Hippocampal formation (tissue), 2 donors: ENCODE measurements around the gene FCHSD2.
"Not testable (repeated sequence)": the region's sequence is repeated elsewhere in the genome, so short reads cannot be mapped to it uniquely, and the experiment has no call there.

Source experiments
- DNase-seq, 2 donors: peaks; one replicate each; lab custom pipeline; 2025; lab: John Stamatoyannopoulos, UW

Gene FCHSD2

DNA sequence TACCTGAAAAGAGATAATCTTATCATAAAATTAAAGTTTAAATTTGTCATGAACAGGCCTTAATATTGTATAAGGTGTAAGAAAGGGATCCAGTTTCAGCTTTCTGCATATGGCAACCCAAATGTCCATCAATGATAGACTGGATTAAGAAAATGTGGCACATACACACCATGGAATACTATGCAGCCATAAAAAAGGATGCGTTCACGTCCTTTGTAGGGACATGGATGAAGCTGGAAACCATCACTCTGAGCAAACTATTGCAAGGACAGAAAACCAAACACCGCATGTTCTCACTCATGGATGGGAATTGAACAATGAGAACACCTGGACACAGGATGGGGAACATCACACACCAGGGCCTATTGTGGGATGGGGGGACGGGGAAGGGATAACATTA lies 18.2 kb downstream of the FCHSD2 start:
- not testable (repeated sequence) for DNase-seq

DNA sequence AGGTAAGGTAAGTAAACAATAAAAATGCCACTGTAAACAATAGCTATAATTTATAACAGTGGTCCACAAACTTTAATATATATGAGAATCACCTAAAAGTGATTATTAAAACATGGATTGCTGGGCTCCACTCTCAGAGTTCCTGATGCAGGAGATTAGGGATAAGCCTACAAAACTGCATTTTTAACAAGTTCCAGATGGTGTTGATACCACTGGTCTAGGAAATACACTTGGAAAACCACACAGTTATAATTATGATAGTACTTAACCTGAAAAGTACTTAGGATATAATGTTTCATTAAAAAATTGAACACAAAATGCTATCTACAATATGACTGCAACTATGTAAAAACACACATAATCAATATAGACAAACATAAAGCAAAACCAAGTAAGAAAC lies 20.4 kb downstream of the FCHSD2 start:
- no peak for DNase-seq

DNA sequence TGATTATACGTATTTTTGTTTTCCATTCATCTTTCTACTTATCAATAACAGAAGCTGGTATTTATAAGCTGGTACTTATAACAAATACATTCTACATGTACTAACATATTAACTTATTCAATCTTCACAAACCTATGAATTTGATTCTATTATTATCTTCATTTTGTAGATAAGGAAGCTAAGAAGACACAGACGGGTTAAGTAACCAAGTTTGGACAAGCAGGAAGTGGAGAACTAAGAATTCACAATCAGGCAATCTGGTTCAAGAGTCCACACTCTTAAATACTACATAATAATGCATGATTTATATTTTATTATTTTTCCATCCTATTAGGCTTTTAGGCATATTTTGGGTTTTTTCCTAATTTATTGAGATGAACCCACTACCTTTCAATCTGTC lies 25.0 kb downstream of the FCHSD2 start:
- DNase-seq = no peak

DNA sequence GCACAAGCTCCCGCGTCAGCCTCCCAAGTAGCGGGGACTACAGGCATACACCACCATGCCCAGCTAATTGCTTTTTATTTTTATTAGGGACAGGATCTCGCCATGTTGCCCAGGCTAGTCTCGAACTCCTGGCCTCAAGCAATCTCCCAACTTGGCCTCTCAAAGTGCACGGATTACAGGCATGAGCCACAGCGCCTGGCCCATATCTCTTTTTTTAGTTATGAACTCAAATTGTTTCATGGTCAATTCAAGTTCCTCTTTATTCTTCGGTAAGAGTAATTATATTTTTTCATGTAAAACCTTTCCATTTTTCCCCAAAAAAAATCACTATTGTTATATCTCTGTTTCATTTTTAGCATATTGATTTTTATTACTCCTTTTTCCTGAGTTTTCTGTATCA lies 25.5 kb downstream of the FCHSD2 start:
- DNase-seq = no peak

DNA sequence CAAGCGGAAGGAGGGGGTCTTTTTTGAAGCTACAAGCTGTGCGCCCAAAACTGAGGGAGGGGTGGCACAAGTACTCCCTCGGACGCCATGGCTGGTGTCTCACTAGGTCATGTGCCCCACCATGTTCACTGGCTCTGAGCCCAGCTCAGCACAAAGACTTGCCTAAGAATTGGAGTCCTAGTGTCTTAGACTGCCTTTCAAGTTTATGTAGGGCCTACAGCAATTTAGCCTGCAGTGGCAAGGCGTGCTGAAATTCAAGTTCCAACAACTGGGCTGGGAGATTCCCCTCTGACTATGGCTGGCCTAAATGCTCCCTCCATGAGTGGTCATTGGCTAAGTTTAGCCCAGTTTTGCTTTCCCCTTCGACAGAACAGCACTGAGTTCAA lies 27.3 kb downstream of the FCHSD2 start:
- no peak for DNase-seq

DNA sequence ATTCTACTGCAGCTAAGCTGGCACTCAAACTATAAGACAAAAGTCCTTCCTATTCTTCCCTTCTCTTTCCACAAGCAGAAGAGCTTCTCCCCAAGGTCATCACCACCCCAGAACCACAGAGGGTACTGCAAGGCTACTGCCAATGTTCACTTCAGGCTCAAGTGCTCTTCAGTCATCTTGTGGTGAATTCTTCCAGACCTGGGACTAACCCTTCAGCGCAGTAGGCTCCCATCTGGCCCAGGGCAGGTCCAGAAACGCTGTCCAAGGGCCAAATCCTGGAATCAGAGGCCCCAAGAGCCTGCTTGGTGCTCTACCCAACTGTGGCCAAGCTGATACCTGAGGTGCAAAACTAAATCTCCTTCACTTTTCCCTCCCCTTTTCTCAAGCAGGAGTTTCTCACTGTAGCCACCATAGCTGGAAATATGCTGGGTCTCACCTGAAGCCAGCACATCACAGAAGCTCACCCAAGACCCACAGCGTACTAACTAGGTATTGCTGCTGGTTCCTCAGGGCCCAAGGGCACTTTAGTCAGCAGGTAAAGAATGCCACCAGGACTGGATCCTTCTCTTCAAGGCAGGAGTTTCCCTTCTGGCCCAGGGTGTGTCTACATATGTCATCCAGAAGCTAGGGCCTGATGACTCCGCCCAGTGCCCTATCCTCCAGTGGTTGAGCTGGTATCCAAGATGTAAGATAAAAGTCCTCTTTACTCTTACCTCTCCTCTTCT lies 27.8 kb downstream of the FCHSD2 start:
- no peak for DNase-seq

DNA sequence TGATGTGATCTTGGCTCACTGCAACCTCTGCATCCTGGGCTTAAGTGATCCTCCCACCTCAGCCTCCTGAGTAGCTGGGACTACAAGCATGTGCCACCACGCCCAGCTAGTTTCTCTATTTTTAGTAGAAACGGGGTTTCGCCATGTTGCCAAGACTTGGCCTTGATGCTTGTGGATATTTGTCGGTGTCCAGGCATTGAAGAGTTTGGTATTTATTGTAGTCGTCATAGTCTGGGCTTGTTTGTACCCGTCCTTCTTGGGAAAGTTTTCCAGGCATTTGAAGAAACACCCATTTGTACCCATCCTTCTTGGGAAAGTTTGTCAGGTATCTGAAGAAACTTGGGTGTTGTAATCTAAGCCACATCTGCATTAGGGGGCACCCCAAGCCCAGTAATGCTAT lies 28.7 kb downstream of the FCHSD2 start:
- DNase-seq = no peak

DNA sequence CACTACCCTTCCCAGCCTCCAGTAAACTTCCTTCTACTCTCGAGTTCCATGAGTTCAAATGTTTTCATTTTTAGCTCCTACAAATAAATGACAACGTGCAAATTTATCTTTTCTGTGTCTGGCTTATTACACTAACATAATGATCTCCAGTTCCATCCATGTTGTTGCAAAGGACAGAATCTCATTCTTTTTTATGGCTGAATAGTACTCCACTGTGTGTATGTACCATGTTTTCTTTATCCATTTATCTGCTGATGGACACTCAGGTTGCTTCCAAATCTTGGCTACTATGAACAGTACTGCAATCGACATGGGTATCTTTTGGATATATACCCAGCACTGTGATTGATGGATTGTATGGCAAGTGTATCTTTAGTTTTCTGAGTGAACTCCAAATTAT lies 34.5 kb downstream of the FCHSD2 start:
- DNase-seq = no peak

DNA sequence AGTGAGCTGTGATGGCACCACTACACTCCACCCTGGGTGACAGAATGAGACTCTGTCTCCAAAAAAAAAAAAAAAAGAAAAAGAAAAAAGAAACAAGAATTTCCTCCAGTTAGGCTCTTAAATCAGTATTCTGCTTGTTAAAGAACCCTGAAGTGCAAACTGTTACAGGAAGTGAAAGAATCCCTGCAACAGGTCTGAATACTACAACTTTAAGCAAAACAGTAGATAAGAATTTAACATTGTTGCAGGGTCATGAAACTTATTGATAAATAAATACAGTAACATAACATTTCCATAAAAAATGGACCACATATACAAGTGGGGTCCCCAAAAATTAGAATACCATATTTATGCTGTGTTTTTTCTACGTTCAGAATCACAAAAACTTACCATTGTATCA lies 35.8 kb downstream of the FCHSD2 start:
- no peak for DNase-seq

DNA sequence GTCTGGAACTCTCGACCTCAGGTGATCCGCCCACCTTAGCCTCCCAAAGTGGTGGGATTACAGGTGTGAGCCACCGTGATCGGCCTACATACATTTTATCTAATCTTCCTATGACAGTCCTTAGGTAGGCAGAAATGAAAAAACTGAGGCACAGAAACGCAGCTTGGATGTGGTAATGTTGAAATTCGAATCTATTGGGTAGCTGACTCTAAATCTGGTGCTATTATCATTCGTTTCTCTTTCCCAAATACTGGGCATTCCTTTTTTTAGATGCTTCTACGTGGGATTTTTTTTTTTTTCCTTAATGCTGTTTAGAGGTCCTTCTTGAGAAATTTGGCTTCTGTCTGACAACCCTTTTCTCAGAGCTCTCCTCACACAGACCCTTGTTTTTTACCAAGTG lies 41.5 kb downstream of the FCHSD2 start:
- DNase-seq = no peak

DNA sequence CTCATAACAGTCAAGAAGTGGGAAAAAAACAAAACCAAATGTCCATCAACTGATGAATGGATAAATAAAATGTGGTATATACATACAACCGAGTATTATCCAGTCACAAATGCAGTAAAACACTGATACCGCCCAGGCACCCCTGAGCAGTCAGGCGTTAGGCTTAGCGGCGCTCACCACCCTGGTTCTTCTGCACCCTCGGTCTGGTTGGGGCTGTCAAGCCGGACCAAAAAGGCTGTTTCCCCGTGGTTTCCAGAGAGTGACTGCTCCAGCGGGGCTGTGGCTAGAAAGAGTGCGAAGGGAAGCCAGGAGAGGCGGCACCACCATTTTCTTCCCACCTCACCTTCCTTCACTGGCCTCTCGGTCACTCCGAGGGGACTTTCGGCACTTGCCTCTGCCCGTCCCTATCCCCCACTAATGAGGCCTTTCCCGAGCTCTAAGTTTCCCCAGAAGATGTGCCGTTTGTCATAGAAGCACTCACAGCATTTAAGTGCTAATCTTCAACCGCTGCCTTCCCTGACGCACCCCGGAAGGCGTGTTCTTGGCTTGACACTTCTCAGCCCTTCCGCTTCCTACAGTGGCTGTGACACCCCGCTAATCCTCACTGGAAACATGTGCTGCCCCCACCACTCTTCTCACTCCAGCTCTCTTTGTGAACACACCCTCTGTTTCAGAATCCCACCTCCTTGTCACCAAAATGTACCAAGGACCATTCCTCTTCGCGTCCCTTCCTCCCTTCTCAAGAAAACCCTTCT lies 42.4 kb downstream of the FCHSD2 start:
- DNase-seq = no peak

DNA sequence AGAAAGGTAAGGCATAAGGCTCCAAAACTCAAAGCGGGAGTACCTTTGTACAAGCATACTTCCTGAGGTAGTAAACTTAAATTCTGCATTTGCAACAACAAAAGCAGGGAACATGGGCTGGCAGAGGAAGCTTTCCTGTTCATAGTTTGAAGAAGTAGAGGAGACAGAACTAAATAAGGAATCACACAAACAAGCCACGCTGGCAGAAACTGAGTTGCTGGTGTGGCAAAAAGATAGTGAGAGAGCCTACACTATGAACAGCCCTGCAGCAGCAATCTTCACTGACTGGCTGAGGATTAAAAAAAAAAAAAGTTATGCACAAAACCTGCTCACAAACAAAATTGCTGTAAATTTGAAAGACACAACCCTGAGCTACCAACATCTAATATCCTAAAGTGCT lies 46.5 kb downstream of the FCHSD2 start:
- peak; percentile 4 to 9 for DNase-seq

DNA sequence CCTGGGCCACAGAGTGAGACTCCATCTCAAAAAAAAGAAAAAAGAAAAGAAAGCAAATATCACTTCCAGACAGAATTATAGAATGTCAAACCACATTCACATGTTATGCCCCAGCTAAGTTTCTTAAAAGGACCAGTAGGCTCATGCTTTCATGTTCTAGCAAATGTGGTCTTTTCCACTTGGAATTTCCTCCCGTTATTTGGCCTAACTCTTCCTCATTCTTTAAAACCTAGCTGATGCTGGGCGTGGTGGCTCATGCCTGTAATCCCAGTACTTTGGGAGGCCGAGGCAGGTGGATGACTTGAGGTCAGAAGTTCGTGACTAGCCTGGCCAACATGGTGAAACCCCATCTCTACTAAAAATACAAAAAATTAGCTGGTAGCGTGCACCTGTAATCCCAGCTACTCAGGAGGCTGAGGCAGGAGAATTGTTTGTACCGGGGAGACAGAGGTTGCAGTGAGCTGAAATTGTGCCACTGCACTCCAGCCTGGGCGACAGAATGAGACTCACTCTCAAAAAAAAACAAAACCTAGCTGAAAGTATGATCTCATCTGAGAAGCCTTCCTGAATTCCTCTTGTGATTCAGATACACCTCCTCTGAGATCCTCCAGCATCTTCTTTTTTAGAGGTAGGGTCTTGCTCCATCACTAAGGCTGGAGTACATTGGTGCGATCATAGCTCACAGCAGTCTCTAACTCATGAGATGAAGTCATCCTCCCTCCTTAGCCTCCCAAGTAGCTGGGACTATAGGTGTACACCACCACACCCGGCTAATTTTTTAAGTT lies 50.4 kb downstream of the FCHSD2 start:
- DNase-seq = no peak

DNA sequence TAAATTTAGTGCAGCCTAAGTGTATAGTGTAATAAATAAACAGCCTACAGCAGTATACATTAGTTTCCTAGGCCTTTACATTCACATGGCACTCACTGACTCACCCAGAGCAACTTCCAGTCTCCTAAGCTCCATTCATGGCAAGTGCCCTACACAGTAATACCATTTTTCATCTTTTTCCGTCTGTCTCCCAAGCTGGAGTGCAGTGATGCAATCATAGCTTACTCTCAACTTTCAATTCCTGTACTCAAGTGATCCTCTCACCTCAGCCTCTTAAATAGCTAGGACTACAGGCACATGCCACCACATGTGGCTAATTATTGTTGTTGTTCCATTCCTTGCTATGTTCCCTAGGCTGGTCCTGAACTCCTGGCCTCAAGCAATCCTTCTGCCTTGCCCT lies 54.4 kb downstream of the FCHSD2 start:
- DNase-seq = no peak

DNA sequence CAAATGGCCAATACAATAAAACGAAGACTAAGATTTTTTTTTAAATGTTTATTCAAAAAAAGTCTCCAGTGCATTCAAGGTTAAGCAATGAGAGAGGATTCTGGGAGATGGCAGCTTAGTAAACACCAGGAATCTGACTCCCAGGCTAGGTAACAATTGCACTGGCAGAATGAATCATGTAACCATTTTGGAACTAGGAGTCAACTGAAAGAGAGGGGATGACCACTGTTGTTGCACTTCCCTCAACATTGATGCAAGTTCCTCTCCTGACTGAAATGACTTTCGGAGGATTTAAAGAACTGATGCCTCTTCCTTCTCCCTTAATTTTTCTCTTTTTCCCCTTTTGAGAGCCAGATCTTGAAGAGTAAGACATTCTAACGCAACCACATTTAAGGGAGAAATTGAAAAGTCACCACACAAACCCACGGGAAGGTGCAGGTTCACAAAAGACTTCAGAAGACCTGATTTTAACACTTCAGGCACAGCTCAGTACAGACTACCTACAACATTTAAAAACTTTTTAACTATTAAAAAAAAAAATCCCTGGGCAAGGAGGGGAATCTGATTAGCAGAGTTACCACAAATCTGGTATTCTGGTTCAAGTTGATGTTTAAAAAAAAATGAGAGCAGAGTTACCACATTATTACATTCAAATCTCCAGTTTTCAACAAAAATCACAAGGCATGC lies 56.8 kb downstream of the FCHSD2 start:
- DNase-seq = peak in 1 of 2 donors; percentile 26

DNA sequence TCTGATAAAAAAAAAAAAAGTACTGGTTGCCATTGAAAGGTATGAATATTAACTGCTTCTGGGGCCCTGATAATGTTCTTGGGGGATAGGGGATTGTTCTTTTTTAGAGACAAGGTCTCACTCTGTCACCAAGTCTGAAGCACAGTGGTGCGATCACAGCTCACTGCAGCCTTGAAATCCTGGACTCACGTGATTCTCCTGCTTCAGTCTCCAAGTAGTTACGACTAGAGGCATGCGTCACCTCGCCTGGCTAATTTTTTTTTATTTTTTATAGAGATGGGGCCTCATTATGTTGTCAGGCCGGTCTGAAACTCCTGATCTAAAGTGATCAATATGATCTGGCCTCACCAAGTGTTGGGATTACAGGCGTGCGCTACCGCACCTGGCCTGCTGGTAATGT lies 63.5 kb downstream of the FCHSD2 start:
- DNase-seq = no peak

DNA sequence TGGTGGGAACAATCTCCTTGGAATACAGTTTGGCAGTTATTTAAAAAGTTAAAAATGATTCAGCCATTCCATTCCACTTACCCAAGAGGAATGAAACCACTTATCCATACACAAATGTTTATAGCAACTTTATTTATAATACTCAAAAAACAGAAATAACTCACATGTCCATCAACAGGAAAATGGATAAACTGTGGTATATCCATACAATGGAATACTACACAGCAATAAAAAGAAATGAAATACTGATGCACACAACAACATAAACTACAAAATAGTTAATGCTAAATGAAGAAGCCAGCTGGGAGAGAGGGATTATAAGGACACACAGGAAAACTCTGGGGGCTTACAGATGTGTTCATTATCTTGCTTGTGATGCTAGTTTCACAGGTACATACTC lies 64.7 kb downstream of the FCHSD2 start:
- DNase-seq = no peak

DNA sequence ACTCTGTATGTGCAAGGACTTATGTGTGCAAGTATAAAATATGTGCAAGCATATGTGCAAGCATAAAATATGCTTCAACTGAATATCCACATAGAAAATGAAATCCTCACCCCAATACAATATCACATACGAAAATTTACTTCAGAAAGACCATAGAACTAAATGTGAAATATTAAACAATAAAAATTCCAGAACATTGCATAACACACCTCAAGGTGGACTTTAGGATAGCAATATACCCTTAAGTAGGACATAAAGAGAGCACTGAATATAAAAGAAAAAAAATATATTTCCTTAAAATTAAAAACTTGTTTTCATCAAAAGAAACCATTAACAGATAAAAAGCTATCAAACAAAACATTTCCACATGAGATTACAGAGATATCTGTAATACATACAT lies 67.8 kb downstream of the FCHSD2 start:
- no peak for DNase-seq

DNA sequence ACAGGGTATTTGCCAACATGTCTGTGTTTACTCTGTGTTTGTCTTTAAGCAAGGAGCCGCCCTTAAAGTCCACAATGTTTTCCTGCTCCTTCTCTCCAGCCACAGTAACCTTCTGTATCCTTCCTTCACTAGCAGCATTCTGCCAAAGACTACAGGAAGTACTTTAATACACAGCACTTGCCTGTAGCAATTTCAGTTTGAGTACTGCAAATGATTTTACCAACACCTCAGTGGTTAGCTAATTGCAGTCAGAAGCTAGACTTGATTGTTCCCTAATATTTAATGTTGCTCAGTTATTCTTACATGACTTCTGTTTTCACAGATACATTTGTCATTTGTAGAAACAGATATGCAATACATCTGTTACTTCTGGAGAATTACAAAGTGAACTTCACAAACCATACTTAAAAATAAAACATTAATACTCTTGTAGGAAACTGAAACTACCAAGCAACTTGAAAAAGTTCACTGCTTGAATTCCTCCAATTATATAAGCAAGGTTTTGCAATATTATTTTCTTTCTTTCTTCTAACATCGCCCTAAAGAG lies 69.1 kb downstream of the FCHSD2 start:
- DNase-seq = peak in 1 of 2 donors; percentile 16

DNA sequence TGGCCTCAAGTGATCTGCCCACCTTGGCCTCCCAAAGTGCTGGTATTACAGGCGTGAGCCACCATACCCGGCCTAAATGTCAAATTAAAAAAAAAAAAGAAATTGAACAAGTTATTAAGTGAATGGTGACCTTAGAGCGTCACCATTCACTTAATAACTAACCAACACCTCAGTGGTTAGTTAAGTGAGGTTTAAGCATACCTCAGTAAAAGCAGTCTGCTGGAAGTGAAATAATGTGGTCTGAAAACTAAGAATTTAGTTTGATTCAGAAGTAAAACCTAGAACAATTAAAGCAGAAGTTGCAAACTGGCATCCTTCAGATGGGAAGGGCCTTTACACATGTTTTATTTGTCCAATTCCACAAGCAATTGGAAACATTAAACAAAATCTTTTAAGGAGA lies 71.5 kb downstream of the FCHSD2 start:
- DNase-seq = no peak

DNA sequence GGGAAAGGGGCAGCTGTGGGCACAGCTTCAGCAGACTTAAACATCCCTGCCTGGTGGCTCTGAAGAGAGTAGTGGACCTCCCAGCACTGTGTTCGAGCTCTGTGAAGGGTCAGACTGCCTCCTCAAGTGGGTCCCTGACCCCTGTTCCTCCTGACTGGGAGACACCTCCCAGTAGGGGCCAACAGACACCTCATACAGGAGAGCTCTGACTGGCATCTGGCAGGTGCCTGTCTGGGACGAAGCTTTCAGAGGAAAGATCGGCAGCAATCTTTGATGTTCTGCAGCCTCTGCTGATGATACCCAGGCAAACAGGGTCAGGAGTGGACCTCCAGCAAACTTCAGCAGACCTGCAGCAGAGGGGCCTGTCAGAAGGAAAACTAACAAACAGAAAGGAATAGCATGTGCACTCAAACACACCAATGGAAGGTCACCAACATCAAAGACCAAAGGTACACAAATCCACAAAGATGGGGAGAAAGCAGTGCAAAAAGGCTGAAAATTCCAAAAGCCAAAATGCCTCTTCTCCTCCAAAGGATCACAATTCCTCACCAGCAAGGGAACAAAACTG lies 80.2 kb downstream of the FCHSD2 start:
- not testable (repeated sequence) for DNase-seq

DNA sequence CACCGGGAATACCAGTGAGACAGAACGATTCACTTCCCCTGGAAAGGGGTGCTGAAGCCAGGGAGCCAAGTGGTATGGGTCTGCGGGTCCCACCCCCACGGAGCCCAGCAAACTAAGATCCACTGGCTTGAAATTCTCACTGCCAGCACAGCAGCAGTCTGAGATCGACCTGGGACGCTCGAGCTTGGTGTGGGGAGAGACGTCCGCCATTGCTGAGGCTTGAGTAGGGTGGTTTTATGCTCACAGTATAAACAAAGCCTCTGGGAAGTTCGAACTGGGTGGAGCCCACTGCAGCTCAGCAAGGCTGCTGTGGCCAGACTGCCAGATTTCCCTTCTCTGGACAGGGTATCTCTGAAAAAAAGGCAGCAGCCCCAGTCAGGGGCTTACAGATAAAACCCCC lies 80.7 kb downstream of the FCHSD2 start:
- not testable (repeated sequence) for DNase-seq
